ENCODE measurements around the gene PAX5.

PAX5 gene

DNA sequence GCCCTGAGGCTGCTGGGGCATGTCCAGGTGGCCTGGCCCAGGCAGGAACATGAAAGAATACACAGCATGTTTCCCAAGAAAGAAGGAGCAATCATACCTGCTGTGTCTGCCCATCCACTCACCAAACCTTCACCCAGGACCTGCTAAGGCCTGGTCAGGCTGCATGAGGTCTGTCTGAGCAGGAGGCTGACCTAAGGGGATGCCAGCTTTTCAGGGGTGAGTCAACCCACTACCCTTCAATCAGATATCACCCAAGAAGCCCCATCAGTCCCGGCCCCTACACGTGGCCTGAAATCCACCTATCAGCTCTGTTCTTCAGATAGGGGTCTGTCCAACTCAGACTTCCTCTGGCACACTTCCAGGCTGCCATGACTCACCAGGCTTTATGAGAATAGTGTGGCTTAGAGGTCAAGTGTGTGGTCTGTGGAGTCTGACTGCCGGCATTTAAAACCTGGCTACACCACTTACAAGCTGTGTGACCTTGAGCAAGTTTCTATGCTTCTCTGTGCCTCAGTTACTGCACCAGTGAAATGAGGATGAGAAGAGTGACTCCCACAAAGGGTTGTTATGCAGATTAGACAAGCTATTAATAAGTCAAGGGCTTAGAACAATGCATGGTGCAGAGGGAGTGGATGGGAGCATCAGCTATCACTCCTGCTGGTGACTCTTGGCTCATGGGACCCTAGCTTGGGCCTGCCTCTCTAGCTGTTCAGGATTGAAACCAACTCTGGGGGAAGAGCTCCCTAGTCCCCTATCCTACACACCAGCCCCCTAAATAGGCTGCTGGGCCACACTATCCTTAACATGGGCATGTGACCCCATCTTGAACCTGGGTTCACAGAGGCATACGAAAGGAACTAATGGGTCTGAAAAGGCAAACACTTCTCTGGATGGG lies 130.3 kb downstream of the PAX5 start:
- peak in 1 of 56 donors; percentile 5 for DNase-seq

DNA sequence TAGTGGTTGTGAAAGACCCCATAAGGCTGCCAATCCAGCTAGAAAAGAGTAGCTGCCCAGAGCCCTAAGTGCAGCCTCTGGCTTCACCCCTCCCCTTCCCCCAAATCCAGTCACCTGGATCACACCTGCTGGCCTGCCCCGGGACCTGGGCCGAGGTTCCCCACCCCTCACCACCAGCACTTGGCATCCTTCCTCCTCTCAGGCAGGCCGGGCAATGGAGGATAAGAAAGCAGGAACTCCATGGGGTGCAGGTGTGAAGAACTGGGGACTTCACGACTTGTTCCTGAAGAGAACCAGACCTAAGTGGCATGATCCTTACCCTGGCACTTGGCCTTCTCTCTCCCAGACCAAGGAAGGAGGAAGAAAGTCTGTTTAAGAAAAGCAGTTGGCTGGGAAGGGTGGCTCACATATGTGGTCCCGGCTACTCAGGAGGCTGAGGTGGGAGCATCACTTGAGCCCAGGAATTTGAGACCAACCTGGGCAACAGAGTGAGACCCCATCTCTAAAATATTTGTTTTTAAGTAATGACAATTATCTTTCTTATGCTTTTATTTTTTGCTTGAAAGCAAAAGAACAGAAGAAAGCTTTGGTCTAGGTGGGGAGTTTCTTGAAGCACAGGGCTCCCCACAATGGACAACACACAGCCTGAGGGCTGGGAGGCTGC lies 131.1 kb downstream of the PAX5 start:
- no peak for DNase-seq

DNA sequence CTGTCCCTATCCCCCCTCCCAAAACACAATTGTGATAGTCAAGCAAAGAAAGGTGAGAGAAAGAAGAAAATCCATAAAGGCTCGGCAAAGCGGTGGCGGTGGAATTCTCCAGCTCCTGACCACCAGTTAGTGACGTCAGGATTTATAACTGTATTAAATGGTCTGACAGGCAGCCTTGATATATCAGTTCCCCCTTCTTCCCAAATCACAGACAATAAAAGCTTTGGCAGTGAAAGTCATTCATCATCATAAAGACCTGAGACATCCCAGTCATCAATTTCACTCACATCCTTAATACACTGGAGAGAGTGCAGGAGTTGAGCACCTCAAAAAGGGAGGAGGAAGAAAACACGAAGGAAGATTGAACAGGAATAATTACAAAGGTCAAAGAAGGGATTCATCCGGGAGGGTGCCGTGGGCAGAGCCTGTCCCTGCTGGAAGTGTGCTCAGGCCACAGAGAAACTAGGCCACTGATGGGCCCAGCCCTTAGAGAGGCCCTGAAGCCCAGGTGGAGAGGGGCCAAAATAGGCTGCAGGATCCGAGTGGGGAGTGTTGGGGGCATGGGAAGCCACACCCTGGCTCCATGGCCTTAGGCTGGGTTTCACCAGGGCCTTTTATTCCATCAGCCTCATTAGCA lies 131.9 kb downstream of the PAX5 start:
- no peak for DNase-seq

DNA sequence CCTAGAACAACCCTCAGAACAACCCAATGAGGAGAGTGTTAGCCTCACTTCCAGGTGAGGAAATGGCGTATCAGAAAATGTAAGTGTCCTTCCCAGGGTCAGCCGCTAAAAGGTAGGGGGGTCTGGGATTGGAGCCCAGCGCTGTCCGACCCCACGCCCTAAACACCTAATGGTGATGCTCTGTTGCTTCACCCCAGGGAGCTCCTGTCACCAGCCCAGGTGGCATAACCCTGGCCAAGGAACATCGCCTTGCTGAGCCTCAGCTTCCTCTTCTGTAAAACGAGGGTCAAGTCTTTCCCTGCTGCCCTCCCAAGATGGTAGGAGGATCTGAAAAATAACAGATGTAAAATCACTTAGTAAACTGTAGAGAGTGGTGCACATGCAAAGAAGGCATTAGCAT lies 132.5 kb downstream of the PAX5 start:
- no peak for DNase-seq

GRCh38 chr9:36900856-36901220 lies 133.2 kb downstream of the PAX5 start:
- no peak for DNase-seq

DNA sequence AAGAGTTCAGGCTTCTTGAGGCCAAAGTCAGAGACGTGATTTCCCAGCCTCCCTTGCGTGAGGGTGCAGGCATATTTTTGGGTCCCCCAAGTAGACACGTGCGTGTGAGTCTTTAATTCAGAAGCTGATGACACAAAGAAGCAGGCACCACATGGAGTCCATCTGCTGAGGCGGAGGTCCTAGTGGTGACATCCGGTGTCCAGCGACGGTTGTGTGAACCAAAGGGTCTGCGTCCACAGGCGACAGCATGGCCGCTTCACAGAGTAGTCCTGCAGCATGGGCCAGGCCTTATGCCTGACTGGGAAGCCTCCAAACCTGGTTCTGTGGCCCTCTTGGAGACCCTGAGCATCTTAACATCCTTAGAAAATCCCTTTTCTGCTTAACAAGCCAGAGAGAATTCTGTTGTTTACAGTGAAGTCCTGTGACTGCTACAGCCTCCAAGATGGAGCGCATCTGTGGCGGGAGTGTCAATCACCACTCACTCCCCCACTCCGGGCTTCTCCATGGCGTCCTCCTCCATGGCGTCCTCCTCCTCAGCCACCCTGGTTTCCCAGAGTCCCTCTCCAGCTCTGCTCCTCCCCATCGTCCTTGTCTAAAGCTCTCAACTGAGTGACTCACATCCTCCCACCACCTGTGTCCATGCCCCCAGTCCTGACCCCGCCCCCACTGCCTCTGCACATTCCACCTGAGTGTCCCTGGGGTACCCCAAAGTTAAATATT lies 133.8 kb downstream of the PAX5 start:
- DNase-seq: peak in 1 of 56 donors; percentile 1

- DNase-seq: no peak
Observed at GRCh38 chr9:36899406-36899805, 134.7 kb downstream of the PAX5 start.

DNA sequence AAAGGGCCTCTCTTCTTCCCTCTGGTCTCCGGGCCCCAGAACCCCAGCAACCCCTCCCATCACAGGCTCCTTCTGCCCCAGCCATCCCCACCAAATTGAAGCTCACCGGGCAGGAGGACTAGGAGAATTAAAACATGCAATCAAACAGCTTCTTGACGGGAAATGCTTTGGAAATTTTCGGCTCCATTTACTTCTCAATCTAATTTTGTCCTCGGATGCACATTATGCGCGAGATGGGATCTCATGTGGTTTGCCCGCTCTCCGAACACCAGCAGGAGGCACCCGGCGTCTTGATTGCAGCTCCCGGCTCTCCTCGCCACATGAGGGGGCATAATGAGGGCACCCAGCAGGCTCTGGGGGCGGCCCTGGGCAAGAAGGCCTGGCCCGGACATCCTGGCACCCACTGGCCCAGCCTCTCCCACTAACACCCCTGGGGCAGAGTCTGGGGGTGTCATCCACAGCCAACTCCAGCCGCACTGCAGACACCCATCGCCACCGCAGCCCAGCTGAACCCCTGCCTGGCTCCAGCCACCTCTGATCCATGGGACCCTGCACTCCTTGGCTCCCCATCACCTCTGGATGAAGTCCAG lies 135.5 kb downstream of the PAX5 start:
- DNase-seq: no peak

DNA sequence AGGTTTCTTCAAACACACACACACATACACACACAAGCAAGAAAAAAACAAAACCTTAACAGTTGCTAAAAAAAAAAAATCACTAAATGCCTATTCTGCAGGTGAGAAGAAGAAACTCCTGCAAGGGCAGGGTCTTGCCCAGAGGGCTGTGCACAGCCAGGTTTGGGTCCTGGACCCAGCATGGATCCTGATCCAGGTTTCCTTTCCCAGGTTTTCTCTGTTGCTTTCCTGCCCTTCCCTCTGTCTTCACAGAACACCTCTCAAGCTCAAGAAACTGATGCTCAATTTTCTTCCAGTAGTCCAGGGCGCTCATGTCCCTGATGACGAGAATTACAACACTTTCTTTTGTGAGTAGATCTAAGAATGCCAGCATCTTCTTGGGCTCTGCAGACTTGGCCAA lies 136.6 kb downstream of the PAX5 start:
- no peak for DNase-seq

GRCh38 chr9:36897019-36897418 lies 137.0 kb downstream of the PAX5 start:
- no peak for DNase-seq

- no peak for DNase-seq
Observed at GRCh38 chr9:36896296-36896695, 137.8 kb downstream of the PAX5 start.

DNA sequence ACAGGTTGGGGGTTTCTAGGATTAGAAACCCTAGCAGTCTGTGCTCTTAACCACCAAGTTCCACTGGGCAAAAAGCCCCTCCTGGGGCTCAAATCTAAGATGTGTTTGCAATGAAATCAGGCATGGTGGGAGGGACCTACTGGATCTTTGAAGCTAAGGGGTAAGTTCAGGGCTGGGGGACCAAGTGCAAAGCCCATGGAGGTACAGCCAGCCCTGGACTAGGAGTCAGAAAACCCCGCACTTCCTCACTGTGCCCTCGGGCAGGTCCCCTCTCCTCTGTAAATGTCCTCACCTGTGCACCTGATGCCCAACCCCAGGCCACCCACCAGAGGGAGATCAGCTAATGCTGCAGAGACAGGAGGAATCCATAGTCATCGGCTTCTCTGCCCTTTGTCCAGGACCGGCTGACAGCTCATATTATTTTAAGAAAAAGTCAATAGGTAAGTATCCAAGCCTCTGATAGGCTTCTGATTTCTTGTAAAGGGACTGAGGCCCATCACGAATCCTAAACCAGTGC lies 138.3 kb downstream of the PAX5 start:
- no peak for DNase-seq

GRCh38 chr9:36894695-36895310 lies 139.3 kb downstream of the PAX5 start:
- no peak for DNase-seq

DNA sequence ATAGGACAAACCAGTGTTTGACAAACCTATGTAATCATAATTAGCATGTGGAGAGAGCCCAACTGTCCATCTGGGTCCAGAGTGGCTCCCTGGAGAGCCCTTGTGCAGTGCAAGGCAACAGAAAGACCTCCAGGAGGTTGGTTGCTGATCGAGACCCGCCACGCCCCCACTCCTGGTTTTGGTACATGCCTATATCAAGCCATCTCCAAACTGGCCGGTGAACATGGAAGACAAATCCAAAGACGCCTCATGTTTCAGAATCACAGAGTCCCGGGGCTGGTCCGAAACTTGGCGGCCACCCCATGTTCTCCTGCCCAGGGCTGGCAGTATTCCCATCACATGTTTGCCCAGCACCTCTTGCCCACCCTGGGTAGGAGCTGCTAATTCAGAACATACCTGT lies 140.2 kb downstream of the PAX5 start:
- no peak for DNase-seq

DNA sequence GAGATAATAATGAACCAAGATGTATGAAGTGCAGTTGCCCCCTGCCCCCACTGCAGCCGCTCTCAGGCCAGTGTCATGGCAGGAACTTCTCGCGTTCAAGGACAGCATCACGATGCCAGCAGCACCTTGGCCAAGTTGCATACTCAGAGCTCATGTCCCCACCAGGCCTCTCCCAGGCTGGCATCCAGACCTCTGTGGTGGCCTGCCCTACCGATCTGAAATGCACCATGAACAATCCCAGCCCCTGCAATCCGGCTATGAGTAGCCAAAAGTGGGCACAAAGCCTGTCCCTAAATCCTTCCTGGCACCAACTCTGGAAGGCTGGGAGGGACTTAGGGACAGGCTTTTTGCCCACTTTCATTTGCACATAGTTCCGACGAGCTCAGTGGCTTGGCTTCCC lies 140.9 kb downstream of the PAX5 start:
- peak in 24 of 56 donors; percentile 6 to 62 (median 24) for DNase-seq

GRCh38 chr9:36892279-36892678 lies 141.8 kb downstream of the PAX5 start:
- DNase-seq: no peak

DNA sequence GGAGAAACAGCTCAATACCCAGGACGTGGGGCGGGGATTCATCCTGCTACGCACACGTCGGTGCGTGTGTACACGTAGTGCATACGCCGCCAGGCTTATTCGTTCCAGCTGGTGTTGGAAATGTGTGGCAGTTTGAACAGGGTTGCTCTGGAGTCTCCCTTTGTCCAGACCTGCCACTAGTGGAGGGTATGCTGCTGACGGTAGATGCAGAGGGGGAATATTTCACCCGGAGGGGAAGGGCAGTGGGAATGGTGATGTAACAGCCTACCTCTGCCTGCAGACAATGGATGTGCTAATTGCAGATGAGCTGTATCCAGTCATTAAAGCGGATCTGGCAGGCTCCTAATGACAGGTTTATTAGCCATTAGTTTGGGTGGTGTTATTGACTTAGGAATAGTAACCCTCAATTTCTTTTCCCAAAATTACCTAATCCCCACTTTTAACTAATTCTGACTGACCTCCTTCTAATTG lies 142.7 kb downstream of the PAX5 start:
- no peak for DNase-seq

DNA sequence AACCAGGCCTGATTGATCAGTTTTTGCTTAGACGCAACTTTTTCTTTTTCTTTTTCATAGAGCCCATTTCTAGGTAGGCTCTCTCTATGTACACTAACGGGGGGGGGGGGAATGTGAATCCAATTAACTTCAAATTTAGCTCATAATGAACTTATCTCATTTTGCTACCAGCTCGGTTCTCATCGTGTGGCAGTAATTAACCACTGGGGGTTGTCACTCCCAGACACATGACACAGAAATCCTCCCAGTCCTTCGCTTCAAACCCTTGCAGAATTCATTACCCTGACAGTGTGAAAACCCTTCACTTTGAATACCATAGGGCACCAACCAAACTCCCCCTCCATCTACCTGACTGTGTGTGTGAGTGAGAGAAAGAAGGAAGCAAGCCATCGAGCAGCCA lies 144.2 kb downstream of the PAX5 start:
- DNase-seq: no peak

GRCh38 chr9:36888551-36888950 lies 145.5 kb downstream of the PAX5 start:
- no peak for DNase-seq

DNA sequence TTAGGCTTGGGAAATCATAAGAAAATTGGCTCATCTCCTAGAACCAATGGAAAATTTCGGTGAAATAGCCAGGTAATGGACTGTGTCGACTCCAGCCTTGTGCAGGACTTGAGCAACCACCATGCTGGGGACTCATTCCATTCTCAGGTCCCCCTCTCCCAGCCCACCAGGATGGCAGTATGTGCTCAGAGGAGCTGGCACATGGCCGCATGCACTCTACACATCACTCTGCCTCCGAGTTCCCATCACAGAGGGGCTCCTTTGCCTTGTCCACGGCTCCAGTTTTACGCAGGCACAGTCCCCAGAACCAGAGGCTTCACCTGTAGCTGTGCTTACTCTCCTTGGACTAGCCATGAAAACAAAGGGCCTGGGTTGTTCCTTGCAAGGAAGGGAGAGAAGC lies 149.3 kb downstream of the PAX5 start:
- DNase-seq: no peak

- no peak for DNase-seq
Observed at GRCh38 chr9:36882594-36882993, 151.5 kb downstream of the PAX5 start.
